NCI-H187 (cell line): Measurements from ENCODE around the gene GPR87.

Experiments
- DNase-seq, 2 experiments: peaks; one replicate each; lab custom pipeline; 2025; lab: John Stamatoyannopoulos, UW

The GPR87 gene

GRCh38 chr3:151316267-151316991, at the start of gene GPR87:
Gene GPR87, minus strand, starts transcription at chr3:151316820. Its CDS starts 16,720 bp downstream, at chr3:151300100.
- no peak for DNase-seq

- DNase-seq = no peak
Observed at GRCh38 chr3:151362751-151363174, 46.1 kb upstream of the GPR87 start.

- DNase-seq = no peak
Observed at GRCh38 chr3:151357463-151357850, 40.8 kb upstream of the GPR87 start.

- DNase-seq = no peak
Observed at GRCh38 chr3:151356794-151357462, 40.3 kb upstream of the GPR87 start.

GRCh38 chr3:151351648-151352047, 35.0 kb upstream of the GPR87 start:
- no peak for DNase-seq

GRCh38 chr3:151351219-151351618, 34.6 kb upstream of the GPR87 start:
- DNase-seq = no peak

- DNase-seq = no peak
Observed at GRCh38 chr3:151350656-151351055, 34.0 kb upstream of the GPR87 start.

GRCh38 chr3:151347432-151347831, 30.8 kb upstream of the GPR87 start:
- DNase-seq = no peak

- DNase-seq = no peak
Observed at GRCh38 chr3:151346292-151346691, 29.7 kb upstream of the GPR87 start.

- no peak for DNase-seq
Observed at GRCh38 chr3:151345859-151346258, 29.2 kb upstream of the GPR87 start.

GRCh38 chr3:151331696-151332095, 15.1 kb upstream of the GPR87 start:
- DNase-seq = no peak

- DNase-seq = no peak
Observed at GRCh38 chr3:151330899-151331298, 14.3 kb upstream of the GPR87 start.

- no peak for DNase-seq
Observed at GRCh38 chr3:151330379-151330778, 13.8 kb upstream of the GPR87 start.

GRCh38 chr3:151329363-151329762, 12.7 kb upstream of the GPR87 start, which contains the start of gene P2RY13:
Gene P2RY13, minus strand, starts transcription at chr3:151329549. Its CDS starts 21 bp downstream, at chr3:151329528.
- DNase-seq = no peak

- DNase-seq = no peak
Observed at GRCh38 chr3:151328298-151328995, 11.8 kb upstream of the GPR87 start.

GRCh38 chr3:151327571-151328198, 11.1 kb upstream of the GPR87 start:
- DNase-seq = no peak

GRCh38 chr3:151322511-151322910, 5.9 kb upstream of the GPR87 start:
- DNase-seq = no peak

- no peak for DNase-seq
Observed at GRCh38 chr3:151321526-151321925, 4.9 kb upstream of the GPR87 start.

GRCh38 chr3:151320131-151320530, 3.5 kb upstream of the GPR87 start:
- no peak for DNase-seq

- no peak for DNase-seq
Observed at GRCh38 chr3:151319628-151320027, 3.0 kb upstream of the GPR87 start.

GRCh38 chr3:151318991-151319390, 2.4 kb upstream of the GPR87 start:
- no peak for DNase-seq

GRCh38 chr3:151318313-151318712, 1.7 kb upstream of the GPR87 start:
- no peak for DNase-seq
